ENCODE data around the gene AP1AR.

DNA sequence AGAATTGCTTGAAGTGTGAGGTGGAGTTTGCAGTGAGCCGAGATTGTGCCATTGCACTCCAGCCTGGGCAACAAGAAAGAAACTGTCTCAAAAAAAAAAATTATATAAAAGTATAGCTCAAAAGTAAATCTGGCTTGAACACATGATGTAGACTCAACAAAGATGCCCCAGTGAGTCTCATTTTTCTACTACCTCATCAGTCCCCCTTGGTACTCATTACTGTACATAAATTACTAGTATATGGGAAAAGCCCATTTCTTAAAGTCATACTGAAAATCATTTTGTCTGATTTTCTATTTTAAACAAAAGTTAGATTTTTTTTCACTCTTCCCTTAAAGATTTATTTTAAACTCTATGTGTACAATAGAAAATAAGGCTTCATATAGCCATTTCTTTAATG is 47.1 kb upstream of the AP1AR start:
- TF ChIP-seq, protein P1, sequence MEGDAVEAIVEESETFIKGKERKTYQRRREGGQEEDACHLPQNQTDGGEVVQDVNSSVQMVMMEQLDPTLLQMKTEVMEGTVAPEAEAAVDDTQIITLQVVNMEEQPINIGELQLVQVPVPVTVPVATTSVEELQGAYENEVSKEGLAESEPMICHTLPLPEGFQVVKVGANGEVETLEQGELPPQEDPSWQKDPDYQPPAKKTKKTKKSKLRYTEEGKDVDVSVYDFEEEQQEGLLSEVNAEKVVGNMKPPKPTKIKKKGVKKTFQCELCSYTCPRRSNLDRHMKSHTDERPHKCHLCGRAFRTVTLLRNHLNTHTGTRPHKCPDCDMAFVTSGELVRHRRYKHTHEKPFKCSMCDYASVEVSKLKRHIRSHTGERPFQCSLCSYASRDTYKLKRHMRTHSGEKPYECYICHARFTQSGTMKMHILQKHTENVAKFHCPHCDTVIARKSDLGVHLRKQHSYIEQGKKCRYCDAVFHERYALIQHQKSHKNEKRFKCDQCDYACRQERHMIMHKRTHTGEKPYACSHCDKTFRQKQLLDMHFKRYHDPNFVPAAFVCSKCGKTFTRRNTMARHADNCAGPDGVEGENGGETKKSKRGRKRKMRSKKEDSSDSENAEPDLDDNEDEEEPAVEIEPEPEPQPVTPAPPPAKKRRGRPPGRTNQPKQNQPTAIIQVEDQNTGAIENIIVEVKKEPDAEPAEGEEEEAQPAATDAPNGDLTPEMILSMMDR (IDR thresholded peaks at IDR 0.05): no peak
- TF ChIP-seq POLR2A (IDR thresholded peaks at IDR 0.05): no peak
